Gastrocnemius medialis (tissue), 4 donors: Measurements from ENCODE around the gene RAET1L.

Experiments
- POLR2A ChIP-seq, 2 donors: fragments of 450-650 bp; IDR thresholded peaks; one replicate each; pipeline ENCODE4 v1.6.1; 2017; ENCODE audit warnings: antibody characterized with exemption in 2 of 2, mild to moderate bottlenecking in 2 of 2, moderate library complexity in 2 of 2
- TF ChIP-seq, protein P1 (sequence below), 5 experiments: fragments of 450-650 bp in 3 of 5; fragments of 200-600 bp in 2 of 5; sonication (generic) in 2 of 5; IDR thresholded peaks in 4 of 5; conservative IDR thresholded peaks in 1 of 5; 1 replicate in 4 of 5; 2 replicates in 1 of 5; pipeline ENCODE4 v1.5.1; 2016 to 2019; ENCODE audit warnings: antibody characterized with exemption in 5 of 5, mild to moderate bottlenecking in 3 of 5, moderate library complexity in 3 of 5

DNA sequence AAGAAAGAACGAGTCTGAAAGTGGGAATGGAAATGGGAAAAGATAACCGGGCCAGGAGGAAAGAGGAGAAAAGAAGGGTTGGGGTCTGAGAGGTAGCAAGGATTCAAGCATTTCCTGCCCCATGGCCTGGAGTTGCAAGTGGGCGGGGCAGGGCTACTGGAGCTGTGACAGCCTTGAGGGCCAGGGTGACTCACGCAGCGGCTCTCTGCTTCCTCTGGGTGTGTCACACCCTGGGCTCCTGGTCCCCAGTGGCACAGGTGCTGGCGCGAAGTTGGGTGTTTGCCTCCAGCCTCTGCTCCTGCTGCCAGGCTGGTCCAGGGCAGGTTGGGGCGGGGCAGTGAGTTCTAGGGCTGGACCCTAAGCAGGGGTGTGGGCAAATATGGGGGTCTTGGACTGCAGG is 46.9 kb upstream of the RAET1L start:
- TF ChIP-seq, protein P1, sequence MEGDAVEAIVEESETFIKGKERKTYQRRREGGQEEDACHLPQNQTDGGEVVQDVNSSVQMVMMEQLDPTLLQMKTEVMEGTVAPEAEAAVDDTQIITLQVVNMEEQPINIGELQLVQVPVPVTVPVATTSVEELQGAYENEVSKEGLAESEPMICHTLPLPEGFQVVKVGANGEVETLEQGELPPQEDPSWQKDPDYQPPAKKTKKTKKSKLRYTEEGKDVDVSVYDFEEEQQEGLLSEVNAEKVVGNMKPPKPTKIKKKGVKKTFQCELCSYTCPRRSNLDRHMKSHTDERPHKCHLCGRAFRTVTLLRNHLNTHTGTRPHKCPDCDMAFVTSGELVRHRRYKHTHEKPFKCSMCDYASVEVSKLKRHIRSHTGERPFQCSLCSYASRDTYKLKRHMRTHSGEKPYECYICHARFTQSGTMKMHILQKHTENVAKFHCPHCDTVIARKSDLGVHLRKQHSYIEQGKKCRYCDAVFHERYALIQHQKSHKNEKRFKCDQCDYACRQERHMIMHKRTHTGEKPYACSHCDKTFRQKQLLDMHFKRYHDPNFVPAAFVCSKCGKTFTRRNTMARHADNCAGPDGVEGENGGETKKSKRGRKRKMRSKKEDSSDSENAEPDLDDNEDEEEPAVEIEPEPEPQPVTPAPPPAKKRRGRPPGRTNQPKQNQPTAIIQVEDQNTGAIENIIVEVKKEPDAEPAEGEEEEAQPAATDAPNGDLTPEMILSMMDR (IDR thresholded peaks at IDR 0.05 in 4 of 5, conservative IDR thresholded peaks at IDR 0.05 in 1 of 5), result no peak
- TF ChIP-seq POLR2A (IDR thresholded peaks at IDR 0.05), result no peak
